HG03196 (cell line): ENCODE results near the gene CTIF.
A peak's percentile ranks its signal among the peaks of the same experiment; 100 is the strongest.

ENCODE experiments used
- ATAC-seq: cut with Tn5 transposase; IDR thresholded peaks from one replicate; pipeline ENCODE4 v1.9.1; 2021; ENCODE audit not compliant: unreplicated experiment

Gene CTIF

DNA sequence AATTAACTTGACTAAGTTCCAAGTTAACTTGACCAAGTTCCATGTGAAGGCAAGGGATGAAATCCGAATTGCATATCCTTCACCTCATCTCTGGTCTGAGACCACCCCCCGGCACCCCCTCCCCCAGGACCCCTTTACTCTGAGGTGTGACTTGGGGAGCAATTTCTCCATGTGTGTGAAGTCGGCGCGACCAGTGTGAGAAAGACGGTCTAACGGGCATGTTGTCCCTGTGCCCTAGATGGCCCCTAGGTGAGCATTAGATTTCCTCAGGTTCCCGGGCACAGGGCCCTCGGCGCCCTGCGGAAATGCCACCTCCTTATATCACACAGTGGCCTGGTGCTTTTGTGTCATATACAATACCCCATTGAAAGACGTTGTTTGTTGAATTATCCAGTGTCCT lies 137.1 kb downstream of the CTIF start:
- no peak for ATAC-seq

DNA sequence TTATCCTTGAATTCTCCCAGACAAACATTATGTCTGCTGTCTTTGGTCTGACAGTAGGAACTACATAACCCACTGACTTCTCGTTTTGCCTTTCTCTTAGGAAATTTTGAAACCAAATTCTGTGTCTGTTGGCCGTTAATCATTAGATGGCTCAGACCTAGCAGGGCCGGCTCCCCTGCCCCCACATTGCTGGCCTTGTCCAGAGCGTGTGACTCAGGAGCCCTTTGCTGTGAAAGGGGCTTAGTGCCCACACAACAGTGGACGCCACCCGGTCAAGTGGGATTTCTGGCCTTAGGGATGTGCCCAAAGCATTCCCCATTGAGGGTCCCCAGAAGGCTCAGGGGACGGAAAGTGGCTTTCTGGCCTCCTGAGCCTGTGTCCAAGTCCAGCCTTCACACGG lies 137.5 kb downstream of the CTIF start:
- ATAC-seq: no peak

DNA sequence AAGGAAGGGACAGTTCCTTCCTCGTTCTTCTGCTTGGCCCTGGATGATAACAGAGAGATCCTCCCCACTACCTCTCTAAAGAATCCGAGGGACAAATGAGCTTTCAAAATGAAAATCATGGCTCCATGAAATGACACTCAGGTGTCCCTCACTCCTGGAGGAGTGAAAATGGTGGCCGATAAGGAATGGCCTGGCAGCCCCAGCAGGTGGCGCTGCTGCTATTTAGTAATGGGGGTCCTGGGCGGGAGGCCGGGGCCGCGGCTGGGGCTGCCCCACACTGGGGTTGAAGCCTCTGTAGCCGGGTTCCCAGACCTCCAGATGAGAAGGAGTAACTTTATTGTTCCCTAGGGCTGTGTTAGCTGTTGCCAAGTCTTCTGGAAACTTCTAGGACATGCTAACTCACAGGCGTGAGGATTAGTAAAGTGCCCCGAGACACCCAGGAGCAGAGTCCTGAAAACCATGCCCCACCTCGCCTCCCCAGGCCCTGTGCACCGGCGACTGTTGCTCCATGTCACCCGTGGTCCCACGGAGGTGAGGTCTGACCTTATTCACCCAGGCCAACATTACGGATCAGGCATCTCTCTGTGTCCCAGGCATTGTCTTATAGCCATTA lies 138.0 kb downstream of the CTIF start:
- peak; percentile 43 for ATAC-seq

DNA sequence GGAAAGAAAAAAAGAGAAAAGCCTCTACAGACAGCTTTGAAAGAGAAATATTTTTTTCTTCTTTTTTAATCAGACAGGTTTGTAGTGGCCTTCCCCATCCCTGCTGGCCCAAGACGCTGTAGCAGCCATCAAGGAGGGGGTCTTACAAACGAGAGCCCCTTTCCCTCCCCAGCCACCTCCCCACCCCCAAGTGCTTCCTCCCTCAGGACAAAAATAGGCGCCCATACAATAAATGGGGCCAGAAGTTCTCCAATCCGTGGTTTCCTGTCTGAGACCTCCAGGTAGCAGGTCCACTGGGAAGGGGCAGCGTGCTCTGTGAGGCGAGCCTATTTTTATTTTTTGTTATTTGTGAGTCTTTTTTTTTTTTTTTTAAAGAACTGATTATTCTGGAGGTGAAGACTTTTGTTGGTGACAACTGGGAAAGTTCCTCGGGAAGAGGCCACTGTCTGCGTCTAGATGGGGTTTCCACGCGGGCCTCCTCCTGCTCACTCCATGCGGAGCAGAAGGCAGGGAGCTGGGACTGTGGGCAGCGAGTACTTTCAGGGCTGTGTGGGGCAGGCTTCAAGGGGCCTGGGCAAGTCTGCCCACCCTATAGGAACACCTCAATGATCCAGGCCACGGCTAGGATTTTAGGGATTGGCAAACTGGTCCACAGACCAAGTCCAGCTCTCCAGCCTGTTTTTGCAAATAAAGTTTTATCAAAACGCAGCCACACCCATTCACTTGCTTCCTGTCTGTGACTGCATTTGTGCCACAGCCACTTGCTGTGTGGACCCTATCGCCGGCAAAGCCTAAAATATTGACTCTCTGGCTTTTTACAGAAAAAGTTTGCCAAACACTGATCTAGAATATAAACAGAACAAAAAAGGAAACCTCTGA lies 139.6 kb downstream of the CTIF start:
- no peak for ATAC-seq

DNA sequence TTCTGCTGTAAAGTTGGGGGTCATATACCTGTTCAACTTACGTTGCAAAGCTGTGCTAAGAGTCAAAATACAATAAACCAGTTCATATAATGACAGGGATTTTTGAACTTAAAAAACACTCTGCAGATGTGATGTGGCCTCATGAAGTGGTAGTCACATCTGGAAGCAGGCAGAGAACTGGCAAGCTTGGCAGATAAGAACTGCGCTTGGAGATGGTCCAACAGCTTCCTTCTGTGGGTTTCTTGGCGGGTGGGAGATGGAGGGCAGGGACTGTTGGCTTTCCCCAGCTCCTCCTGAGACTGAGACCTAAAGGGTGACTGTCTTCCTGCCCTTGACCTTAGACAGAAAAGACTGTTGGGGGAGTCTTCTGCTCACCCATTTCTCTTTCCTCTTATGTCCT lies 140.4 kb downstream of the CTIF start:
- no peak for ATAC-seq

DNA sequence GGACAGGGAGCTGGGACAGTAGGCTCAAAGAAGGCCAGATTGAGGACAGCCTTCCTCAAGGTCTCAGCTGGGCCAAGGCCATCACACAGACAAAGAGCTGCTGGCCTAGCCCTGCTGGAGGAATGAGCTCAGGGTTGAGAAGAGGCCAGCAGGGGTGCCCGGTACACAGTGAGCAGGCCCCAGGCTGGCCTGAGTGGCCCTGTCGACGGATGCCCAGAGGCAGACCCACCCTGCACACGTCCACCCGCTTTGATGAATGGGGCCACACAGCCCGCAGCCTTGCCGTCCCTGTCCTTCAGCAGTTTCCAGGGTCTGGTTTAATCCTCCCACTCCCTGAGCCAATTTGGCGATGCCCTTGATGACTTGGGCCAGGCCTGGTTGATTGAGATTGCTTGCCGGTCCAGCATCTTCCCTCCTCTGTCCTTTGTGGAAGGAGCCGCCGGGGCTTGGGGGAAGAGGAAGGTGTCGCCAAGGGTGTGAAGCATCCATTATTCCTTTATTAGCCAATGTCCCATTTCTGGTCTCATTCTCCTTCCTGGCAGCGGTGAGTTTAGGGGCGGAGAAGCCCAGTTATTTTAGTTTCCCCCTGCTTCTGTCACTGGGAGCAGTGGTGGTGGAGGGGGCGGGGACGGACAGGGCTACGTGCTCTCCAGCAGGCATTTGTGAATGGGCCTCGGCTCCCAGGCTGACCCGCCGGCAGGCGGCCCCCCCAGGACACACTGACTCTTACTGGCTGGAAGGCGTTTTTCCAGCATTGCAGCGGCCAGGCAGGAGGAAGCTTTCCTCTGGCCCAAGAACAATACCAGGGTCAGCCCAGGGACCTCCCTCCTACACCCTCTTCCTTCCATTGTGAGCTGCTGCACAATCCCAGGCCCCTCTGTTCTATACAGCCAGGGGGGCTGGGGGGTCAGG lies 141.8 kb downstream of the CTIF start:
- no peak for ATAC-seq

DNA sequence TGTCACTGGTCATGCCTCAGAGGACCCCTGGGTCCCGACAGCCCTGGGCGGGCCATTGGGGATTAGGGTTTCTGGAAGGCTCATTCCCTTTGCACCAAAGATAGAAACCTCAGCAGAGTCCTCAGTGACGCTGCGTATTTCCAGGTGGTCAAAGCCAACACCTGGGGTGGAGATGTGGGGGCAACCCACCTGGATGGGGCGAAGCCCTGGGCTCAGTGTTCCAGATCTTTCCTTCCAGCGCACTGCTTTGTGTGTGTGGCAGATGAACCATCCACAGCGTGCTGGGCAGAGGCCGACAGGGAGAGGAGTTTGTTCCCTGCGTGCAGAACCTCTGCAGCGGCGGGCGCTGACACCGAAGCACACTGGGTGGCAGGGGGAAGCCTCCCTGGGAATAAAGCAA lies 143.9 kb downstream of the CTIF start:
- no peak for ATAC-seq

DNA sequence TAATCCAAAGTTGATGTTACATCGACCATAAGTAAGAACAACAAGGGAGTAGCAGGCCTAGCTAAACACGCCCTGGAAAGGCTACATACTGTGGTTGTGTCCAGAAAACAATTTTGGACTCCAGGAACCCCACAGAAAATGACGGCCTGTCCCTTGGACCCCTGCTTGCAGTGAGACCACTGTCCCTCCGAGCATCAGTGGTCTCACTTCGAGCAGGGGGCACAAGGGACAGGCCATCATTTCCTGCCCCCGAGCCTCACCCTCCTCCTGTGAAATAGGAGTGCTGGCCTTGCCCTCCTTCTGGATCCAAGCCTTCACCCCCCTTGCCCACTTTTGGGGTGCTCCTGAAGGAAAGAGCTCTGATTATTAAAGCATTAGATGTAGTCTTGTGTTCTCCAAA lies 144.4 kb downstream of the CTIF start:
- ATAC-seq: no peak

DNA sequence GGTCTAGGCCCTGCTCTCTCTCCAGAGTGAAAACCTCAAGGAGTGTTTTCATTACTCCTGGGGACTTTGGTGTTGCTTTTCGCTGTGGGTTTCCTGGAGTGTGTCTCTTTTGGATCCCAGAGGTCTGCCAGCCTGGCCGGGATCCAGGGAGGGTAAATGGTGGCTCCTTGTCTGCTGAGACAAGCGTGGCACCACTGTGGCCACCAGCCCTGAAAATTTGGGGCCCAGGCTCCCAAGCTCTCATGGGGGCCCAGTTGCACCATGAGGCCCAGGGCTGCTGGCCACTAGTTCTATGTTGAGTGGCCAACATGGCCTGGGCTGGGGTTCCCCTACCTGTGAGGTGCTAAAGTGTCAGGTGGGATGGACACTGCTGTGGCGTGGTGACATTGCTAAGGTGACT lies 144.8 kb downstream of the CTIF start:
- no peak for ATAC-seq

DNA sequence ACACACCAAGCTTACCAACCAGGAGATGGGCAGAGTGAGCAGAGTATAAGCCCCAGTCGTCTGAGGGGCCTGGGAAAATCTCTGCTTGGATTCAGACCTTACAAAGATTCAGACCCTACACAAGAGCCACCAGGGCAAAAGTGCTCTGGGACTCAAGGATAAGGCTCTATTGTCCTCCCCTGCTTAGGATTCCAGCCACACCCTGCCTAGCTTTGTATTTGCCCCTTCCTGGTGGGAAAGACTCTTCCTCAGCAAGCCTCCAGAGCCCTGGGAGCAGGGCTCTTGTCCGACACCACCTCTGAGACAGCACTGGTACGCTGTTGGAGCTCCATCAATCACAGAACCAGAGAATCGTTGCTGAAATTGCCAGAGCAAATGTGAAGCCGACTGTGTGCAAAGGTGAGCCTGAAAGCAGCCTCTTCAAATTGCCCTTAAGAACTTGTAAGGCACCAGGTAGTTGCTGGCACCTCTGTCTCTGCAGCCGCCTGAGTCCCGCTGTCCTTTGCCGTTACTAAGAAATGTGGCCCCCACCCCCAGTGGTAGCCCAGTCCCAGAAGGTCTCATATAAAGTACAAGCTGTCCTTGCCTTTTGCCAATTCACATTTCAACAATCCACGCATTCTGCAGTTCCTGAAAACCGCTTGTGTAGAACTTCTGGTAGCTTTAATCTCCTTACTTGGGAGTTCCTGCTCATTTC lies 148.7 kb downstream of the CTIF start:
- no peak for ATAC-seq

DNA sequence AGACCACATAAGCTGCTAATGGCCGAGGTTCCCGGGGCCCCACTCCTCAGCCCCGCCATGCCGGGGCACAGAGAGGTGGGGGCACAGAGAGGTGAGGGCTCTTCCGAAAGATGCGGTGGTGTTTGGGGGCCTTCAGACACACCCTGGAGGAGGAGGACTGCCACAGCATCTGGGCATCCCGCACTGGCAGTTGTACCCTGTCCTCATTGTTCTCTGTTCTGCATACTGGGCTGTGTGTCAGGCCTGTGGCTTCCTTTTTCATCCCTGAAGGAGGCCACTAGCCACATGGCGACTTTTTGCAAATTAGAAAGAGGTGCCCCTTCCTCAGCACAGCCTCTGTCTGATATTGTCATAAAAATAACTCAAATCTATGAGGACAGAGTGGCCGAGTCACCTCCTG lies 150.1 kb downstream of the CTIF start:
- ATAC-seq: no peak

DNA sequence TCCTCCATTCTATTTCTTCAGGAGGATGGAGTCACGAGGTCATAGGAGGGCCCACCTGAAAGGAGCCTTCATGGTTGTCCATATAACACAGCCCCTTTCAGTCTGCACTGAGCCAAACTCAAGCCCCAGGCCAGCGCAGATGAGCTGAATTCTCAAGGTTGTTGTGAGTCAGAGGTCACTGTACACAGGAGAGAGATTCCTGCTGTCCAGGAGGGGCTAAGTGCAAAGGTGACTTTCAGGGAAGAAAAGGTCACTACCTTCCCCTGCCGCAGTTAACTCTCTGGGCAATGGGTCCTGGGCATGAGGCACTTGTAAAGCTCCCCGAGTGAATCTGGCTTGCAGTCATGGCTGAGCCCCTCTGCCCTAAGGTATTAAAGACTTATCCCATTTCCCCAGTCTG lies 150.7 kb downstream of the CTIF start:
- ATAC-seq: no peak

DNA sequence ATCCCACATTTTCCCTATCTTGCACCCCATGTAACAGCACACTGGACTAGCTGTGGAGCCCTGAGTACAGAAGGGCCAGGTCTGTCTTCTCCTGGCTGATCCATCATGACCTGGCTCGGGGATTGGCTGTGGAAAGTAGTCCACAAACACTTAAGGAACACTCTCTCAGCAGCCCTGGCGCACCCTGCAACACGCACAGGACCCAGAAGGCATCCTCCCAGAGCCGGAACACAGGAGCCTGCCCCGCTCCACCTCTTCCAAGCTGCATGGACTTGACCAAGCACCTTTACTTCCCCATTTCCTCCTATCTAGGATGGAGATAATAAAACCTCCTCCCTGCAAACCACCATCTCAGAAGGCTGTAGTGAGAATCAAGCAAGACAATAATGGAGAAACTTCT lies 151.7 kb downstream of the CTIF start:
- no peak for ATAC-seq

DNA sequence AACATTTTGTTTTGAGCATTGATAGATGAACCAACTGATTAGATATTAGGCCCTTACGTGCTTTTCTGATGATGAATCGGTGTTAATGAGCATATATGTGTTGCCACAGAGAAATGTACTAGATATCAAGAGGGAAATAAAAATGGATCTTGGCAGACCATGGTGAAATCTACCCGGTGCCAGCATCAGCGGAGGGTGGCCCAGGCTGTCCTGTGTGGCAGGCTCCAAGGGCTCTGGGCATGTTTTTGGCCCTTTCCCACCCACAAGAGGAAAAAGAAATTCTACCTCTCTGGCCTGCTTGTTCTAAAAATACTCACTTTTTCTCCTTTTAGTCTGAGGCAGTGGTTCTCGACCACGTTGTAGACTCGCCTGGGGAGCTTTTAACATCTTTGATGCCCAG lies 154.2 kb downstream of the CTIF start:
- ATAC-seq: no peak

DNA sequence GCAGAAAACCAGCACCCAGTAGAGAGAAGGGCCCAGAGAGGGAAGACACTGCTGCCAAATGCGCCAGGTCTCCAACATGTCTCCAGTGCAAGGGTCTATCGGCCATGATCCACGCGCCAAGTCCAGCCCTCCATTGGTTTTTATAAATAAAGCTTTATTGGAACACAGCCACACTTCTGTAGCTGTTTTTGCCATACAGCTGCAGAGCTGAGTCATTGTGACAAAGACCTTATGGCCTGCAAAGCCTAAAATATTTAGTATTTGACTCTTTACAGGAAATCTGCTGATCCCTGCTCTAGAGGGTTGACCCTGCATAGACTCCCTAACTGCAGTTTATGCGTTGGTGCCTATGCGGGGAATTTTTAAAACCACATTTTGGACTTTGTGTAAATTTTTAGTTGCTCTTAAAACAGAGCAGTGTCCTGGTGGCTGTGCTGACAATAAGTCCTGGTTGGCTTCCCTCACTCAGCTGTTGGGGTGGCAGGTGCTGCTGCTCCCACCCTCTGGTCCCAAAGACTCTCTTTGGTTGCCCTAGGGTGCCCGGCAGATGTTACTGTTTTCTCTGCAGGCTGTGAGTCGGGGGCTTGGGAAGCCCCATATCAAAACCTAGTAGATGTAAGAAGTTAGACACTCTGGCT lies 154.9 kb downstream of the CTIF start:
- no peak for ATAC-seq

DNA sequence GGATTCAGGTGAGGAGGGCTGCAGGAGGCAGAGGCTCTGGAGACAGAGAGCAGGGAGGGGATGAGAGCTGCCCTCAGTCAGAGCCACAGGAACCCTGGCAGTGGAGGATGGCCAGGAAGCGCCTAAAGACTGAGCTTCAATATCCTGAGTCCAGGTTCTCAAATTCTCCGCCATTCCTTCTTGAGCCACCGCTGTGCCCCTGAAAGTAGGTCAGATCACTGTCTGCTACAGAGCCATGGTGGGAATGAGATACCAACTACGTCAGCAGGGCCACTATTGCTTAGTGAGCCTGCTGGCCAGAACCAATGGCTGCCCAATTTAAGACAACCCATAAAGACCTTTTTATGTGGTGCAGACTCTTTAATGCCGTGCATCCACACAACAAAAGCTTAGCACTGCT lies 155.5 kb downstream of the CTIF start:
- no peak for ATAC-seq

DNA sequence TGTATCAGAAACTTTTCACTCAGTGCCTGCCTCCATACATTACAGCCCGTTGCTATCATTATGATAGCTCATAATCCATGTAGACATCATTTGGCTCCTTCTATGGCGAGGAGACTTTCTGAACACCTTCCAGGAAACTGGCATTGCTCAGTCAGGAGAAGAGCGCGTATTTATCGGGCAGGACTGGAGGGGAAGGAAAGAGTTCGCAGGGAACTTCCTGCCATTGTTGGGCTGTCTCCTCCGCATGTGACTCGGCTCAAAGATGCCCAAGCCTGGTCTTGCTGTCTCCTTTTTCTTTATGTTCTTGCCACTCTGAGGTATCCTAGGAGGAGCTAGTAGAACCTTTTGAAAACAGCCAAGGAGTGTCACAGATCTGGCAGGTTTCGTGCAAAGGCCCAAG lies 156.8 kb downstream of the CTIF start:
- no peak for ATAC-seq

DNA sequence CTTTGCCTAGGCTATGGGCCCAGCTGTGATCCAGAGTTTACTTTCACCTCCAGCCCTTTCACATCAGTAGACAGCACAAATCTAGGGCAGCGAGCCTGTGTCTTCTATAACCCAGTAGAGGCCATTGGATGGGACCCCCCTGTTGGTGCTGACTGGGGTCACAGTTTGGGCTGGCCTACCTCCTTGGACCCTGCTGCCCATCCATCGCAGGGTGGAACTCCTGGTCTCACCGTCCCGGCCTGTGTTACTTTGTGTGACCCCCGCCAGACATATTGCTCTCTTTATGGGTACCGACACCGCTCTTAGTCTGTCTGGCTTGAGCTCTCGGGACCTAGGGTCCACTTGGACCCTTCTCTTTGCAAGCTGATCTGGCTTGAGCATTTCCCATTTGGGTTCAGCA lies 157.4 kb downstream of the CTIF start:
- ATAC-seq: no peak

DNA sequence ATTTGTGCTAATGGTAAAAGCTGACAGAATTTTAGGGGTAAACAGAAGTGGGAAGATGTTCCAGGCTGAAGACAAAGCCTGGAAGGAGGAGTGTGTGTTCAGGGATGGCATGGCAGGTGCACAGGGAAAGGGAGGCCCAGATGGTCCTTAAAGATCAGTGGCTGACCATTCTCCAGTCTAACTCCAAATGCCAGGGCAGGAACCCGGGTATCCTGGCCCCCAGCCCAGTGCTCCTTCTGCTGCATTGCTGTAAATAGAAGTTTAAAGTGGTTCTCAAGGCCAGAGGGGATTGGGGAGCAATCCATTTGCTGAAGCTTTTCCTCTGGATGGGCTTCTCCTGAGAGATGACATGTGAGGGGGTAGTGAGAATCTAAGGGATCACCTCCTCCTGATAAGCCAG lies 158.6 kb downstream of the CTIF start:
- no peak for ATAC-seq

DNA sequence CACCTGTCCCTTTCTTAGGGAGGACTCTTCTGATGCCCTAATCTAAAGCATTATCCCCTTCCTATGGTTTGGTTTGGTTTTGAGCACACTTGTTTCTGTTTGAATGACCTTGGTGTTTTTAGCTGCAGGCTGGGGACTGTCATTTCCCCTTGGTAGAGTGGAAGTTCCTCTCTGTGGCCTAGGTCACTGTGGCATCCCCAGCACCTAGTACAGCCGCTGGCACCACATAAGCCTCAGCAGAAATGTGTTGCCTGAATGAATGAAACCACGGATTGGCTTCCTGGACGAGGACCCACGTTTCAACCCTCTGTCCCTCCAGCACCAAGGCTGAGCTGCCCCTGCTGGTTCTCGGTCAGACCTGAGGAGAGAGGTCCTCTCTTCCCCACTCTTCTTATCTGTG lies 159.9 kb downstream of the CTIF start:
- no peak for ATAC-seq

DNA sequence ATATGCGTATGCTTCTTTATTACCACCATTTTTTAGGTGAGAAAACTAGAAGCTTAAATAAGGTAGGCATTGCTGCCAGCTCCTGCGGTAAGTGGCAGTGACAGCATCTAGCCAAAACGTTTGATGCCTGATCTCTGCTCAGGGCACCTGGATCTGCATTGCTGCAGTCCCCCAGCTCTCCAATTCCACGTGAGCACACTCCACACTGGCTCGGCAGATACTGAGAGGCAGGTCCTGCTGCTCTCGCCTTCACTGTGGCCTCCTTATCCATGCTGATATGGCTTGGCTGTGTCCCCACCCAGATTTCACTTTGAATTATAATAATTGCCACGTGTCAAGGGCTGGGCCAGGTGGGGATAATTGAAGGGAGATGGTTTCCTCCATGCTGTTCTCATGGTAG lies 160.9 kb downstream of the CTIF start:
- ATAC-seq: no peak
